Thyroid gland (tissue), 4 donors: ENCODE data around the gene NOTCH4.

ENCODE experiments used
- POLR2A ChIP-seq, 2 donors: fragments of 450-650 bp; IDR thresholded peaks; one replicate each; pipeline ENCODE4 v1.6.1; 2017; ENCODE audit warnings: antibody characterized with exemption in 2 of 2, mild to moderate bottlenecking in 2 of 2, moderate library complexity in 1 of 2
- TF ChIP-seq, protein P1 (sequence below), 6 experiments: fragments of 200-600 bp in 3 of 6; fragments of 450-650 bp in 3 of 6; sonication (generic) in 3 of 6; IDR thresholded peaks; one replicate each; pipeline ENCODE4 v1.5.1; 2016 to 2019; ENCODE audit warnings: antibody characterized with exemption in 6 of 6, mild to moderate bottlenecking in 2 of 6, inconsistent platforms in 1 of 6, moderate library complexity in 1 of 6

- TF ChIP-seq POLR2A (IDR thresholded peaks at IDR 0.05), result no peak
- TF ChIP-seq, protein P1, sequence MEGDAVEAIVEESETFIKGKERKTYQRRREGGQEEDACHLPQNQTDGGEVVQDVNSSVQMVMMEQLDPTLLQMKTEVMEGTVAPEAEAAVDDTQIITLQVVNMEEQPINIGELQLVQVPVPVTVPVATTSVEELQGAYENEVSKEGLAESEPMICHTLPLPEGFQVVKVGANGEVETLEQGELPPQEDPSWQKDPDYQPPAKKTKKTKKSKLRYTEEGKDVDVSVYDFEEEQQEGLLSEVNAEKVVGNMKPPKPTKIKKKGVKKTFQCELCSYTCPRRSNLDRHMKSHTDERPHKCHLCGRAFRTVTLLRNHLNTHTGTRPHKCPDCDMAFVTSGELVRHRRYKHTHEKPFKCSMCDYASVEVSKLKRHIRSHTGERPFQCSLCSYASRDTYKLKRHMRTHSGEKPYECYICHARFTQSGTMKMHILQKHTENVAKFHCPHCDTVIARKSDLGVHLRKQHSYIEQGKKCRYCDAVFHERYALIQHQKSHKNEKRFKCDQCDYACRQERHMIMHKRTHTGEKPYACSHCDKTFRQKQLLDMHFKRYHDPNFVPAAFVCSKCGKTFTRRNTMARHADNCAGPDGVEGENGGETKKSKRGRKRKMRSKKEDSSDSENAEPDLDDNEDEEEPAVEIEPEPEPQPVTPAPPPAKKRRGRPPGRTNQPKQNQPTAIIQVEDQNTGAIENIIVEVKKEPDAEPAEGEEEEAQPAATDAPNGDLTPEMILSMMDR (IDR thresholded peaks at IDR 0.05), result no peak
These were observed 56.1 kb downstream of the NOTCH4 start for GRCh38 chr6:32167761-32168262.
